Stimulated activated CD8-positive, alpha-beta memory T cell treated with anti-CD3 and anti-CD28 coated beads, Interleukin-12 subunit alpha, Interleukin-12 subunit beta, amount 100 ng/mL, for 4 hours (primary cell): ENCODE measurements around the gene NAV1.
"Not testable (repeated sequence)": the region's sequence is repeated elsewhere in the genome, so short reads cannot be mapped to it uniquely, and the experiment has no call there.

ENCODE experiments used
- DNase-seq: peaks from one replicate; pipeline ENCODE4 v3.0.0-alpha.2; 2020; ENCODE audit warnings: low read depth

Gene NAV1

GRCh38 chr1:201520046-201520575 is 18.8 kb upstream of the NAV1 start:
- DNase-seq = not testable (repeated sequence)

GRCh38 chr1:201525193-201525778 is 13.6 kb upstream of the NAV1 start:
- DNase-seq = no peak

- no peak for DNase-seq
Observed at GRCh38 chr1:201527879-201528278, 11.0 kb upstream of the NAV1 start.

- DNase-seq = no peak
Observed at GRCh38 chr1:201528631-201529252, 10.2 kb upstream of the NAV1 start.

GRCh38 chr1:201530741-201531531 is 8.0 kb upstream of the NAV1 start:
- DNase-seq = no peak

- no peak for DNase-seq
Observed at GRCh38 chr1:201531551-201532425, 7.1 kb upstream of the NAV1 start.

GRCh38 chr1:201533836-201534235 is 5.1 kb upstream of the NAV1 start:
- DNase-seq = no peak

- DNase-seq = no peak
Observed at GRCh38 chr1:201535046-201535918, 3.6 kb upstream of the NAV1 start.

GRCh38 chr1:201535919-201536245 is 3.0 kb upstream of the NAV1 start:
- no peak for DNase-seq

GRCh38 chr1:201536558-201536957 is 2.4 kb upstream of the NAV1 start:
- no peak for DNase-seq

- DNase-seq = no peak
Observed at GRCh38 chr1:201537028-201537427, 1.9 kb upstream of the NAV1 start.

- no peak for DNase-seq
Observed at GRCh38 chr1:201537467-201537866, 1.5 kb upstream of the NAV1 start.

GRCh38 chr1:201537891-201538611 is 876 bp upstream of the NAV1 start:
- no peak for DNase-seq

- no peak for DNase-seq
Observed at GRCh38 chr1:201539561-201540431, 869 bp downstream of the NAV1 start.

GRCh38 chr1:201540846-201541735 is 2.2 kb downstream of the NAV1 start:
- no peak for DNase-seq

- DNase-seq = no peak
Observed at GRCh38 chr1:201542309-201543035, 3.5 kb downstream of the NAV1 start.

- no peak for DNase-seq
Observed at GRCh38 chr1:201543871-201544642, 5.1 kb downstream of the NAV1 start.
